Omental fat pad (tissue), 4 donors: Measurements from ENCODE around the gene MPND. TPM values are rescaled to one million over a fixed set of nuclear protein-coding genes. Genes with fewer than 3 reads are reported as not detected.
"Not testable (repeated sequence)": the region's sequence is repeated elsewhere in the genome, so short reads cannot be mapped to it uniquely, and the experiment has no call there.

Experiments used
- ATAC-seq: fragments of 150-250 bp; one replicate; pipeline ENCODE4 v1.9.1; 2016; ENCODE audit warnings: mild to moderate bottlenecking, moderate library complexity; ENCODE audit not compliant: low FRiP score
- DNase-seq: peaks from one replicate; pipeline ENCODE4 v3.0.0-alpha.2; 2019; ENCODE audit warnings: low spot score
- CTCF ChIP-seq, 3 donors: fragments of 450-650 bp; IDR thresholded peaks; one replicate each; pipeline ENCODE4 v1.5.1; 2016 to 2017; ENCODE audit warnings: antibody characterized with exemption in 3 of 3, mild to moderate bottlenecking in 3 of 3, moderate library complexity in 2 of 3
- total RNA-seq, 4 donors: library from RNA; depleted of rRNA; stranded (reverse); fragments of >200 nt; gene quantifications; one replicate each; pipeline ENCODE4 v1.1.0, GENCODE V29; 2016

Gene MPND
- total RNA-seq, 4 donors from 2014 or later: 3.5 to 7.1 (median 6.0) TPM

- no peak for TF ChIP-seq CTCF (IDR thresholded peaks at IDR 0.05)
- peak; percentile 8 for ATAC-seq
Observed at GRCh38 chr19:4338441-4339355, 4.7 kb upstream of the MPND start, which contains the start of gene STAP2. TSS of gene STAP2 (minus strand) at chr19:4338827. CDS start at chr19:4338753, 74 bp downstream.

GRCh38 chr19:4342314-4342614, 1.1 kb upstream of the MPND start:
- DNase-seq (no peak), ATAC-seq (peak; percentile 29)
- no peak for TF ChIP-seq CTCF (IDR thresholded peaks at IDR 0.05)

More at GRCh38 chr19:4338441-4339355, 4.7 kb upstream of the MPND start, which contains the start of gene STAP2:
- no peak for DNase-seq

GRCh38 chr19:4342615-4343369, 570 bp upstream of the MPND start:
- no peak for TF ChIP-seq CTCF (IDR thresholded peaks at IDR 0.05)
- peak; percentile 73 for DNase-seq
- peak; percentile 95 for ATAC-seq

GRCh38 chr19:4345342-4346019, 2.1 kb downstream of the MPND start:
- no peak for TF ChIP-seq CTCF (IDR thresholded peaks at IDR 0.05)
- DNase-seq: no peak
- ATAC-seq: no peak

- ATAC-seq (no peak), DNase-seq (no peak)
- TF ChIP-seq CTCF (IDR thresholded peaks at IDR 0.05): no peak
Observed at GRCh38 chr19:4346020-4346383, 2.6 kb downstream of the MPND start.

GRCh38 chr19:4347521-4347920, 4.2 kb downstream of the MPND start:
- TF ChIP-seq CTCF (IDR thresholded peaks at IDR 0.05): no peak
- no peak for ATAC-seq
- DNase-seq: no peak

- DNase-seq, ATAC-seq: not testable (repeated sequence)
Observed at GRCh38 chr19:4349225-4349624, 5.9 kb downstream of the MPND start.
